T follicular helper cell (primary cell): Measurements from ENCODE around the gene TSHZ2.

Experiments used
- DNase-seq: peaks from one replicate; pipeline ENCODE4 v3.0.0-alpha.2; 2020; ENCODE audit warnings: low read depth
- total RNA-seq, 2 experiments: gene quantifications; one replicate each; lab custom pipeline; 2026; lab: John Stamatoyannopoulos, UW

The TSHZ2 gene, protein sequence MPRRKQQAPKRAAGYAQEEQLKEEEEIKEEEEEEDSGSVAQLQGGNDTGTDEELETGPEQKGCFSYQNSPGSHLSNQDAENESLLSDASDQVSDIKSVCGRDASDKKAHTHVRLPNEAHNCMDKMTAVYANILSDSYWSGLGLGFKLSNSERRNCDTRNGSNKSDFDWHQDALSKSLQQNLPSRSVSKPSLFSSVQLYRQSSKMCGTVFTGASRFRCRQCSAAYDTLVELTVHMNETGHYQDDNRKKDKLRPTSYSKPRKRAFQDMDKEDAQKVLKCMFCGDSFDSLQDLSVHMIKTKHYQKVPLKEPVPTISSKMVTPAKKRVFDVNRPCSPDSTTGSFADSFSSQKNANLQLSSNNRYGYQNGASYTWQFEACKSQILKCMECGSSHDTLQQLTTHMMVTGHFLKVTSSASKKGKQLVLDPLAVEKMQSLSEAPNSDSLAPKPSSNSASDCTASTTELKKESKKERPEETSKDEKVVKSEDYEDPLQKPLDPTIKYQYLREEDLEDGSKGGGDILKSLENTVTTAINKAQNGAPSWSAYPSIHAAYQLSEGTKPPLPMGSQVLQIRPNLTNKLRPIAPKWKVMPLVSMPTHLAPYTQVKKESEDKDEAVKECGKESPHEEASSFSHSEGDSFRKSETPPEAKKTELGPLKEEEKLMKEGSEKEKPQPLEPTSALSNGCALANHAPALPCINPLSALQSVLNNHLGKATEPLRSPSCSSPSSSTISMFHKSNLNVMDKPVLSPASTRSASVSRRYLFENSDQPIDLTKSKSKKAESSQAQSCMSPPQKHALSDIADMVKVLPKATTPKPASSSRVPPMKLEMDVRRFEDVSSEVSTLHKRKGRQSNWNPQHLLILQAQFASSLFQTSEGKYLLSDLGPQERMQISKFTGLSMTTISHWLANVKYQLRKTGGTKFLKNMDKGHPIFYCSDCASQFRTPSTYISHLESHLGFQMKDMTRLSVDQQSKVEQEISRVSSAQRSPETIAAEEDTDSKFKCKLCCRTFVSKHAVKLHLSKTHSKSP (N-terminal part only)
- 38.9 to 41.3 reads per million in 2 experiments for total RNA-seq

DNA sequence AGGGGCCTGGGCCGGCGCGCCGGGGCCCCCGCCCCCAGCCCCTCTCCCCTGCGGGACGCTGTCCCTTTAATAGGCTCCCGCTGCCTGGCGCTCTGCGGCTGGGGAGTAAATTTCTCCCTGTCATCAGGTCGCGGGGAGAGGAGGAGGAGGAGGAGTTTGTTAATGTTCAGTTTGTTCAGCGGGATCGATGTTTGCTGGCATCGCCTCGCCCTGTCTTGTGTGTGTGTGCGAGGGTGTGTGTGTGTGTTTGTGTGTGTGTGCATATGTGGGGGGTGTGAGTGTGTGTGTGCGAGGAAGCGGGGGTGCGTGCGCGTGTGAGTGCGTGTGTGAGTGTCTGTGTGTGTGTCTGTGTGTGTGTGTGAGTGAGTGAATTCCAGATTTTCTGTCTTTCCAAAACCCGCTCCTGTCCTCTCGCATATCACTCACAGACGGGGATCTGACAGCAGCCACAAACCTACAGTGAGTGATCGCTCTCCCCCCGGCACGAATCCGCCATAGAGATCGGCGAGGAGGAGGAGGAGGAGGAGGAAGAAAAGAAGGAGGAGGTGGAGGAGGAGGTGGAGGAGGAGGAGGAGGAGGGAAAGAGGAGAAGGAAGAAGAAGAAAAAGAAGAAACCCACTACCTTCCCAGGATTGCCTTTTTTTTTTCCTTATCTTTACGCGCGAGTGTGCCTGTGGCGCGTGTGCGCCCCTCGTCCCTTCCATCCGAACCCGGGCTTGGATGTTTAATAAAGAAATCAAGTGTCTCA lies at the start of gene TSHZ2:
TSS of gene TSHZ2 (plus strand) at position 169 of the 748 bp plus-strand sequence. CDS start 936 bp downstream, outside the sequence.
- DNase-seq = peak; percentile 25

DNA sequence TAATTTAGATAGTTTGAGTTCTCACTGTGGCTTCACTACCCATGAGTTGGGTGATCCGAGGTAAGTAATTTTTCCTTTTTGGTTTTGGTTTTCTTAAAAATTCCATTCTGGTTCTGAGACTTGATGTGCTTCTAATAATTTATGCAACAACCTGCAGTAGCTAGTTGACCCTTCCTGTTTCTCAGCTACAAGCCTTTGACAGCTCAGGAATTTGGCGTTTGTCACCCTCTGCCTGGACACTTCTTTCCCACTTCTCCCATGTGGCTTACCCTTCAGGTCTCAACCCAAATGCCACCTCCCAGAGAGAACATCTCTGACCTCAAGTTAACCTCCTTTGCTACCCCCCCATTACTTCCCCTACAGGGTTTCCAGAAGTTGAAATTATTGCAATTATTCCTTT lies 49.7 kb upstream of the TSHZ2 start:
- DNase-seq = no peak

GRCh38 chr20:52923123-52923937 lies 48.8 kb upstream of the TSHZ2 start:
- DNase-seq = no peak

DNA sequence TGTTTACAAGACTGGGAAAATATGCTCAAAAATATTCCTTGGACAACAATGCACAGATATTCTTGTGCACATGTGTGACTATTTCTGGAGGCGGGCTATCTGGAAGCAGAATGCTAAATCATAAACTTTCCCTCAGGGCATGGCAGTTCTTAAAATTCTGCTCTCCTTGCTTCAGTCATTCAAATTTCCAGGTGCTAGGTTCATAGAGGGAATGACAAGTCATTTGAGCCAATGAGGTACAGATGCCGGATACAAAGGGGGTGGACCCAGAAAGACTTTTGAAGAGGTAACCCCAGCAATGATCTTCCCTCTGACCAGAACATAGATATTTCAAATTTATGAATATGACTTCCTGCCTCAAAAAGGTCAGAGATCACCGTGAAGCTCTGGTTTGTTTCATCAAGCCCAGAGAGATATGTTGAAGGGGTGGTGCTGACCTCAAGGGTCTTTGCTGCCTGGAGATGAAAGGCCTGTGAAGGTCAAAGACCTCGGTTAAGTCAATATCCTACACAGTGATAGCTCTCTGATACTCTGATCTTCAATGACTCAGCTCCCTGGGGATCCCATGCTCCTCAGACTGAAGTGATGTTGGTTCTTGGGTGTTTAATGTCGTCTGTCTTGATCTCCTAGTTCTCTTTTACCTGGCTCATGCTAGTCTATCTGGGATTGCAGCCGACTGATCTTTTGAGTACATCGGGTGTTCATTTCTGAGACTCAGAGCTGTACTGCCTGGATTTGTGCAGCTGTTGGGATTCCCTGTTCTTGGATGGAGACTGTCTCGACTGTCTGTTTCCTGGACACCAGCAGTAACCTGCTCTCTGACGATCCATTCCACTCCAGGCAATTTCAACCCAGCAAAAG lies 47.5 kb upstream of the TSHZ2 start:
- DNase-seq = no peak

DNA sequence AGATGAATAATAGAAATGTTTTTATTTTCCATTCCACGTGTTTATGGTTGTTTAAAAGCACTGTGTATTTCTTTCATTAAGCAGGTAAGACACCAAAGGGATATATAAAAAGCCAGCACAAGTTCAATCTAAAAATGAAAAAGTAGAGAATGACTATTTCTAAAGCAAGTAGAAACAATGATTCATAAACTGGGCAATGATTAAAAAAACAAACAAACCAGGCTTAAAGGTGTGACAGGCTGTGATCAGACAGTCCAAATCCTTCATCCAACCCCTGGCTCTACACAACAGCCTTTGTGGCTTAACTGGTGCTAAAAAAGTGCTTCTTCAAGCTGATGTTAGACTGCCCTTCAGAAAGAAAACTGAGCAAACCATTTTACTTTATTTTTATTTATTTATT lies 45.7 kb upstream of the TSHZ2 start:
- DNase-seq = no peak

GRCh38 chr20:52933867-52934266 lies 38.3 kb upstream of the TSHZ2 start:
- DNase-seq = no peak

DNA sequence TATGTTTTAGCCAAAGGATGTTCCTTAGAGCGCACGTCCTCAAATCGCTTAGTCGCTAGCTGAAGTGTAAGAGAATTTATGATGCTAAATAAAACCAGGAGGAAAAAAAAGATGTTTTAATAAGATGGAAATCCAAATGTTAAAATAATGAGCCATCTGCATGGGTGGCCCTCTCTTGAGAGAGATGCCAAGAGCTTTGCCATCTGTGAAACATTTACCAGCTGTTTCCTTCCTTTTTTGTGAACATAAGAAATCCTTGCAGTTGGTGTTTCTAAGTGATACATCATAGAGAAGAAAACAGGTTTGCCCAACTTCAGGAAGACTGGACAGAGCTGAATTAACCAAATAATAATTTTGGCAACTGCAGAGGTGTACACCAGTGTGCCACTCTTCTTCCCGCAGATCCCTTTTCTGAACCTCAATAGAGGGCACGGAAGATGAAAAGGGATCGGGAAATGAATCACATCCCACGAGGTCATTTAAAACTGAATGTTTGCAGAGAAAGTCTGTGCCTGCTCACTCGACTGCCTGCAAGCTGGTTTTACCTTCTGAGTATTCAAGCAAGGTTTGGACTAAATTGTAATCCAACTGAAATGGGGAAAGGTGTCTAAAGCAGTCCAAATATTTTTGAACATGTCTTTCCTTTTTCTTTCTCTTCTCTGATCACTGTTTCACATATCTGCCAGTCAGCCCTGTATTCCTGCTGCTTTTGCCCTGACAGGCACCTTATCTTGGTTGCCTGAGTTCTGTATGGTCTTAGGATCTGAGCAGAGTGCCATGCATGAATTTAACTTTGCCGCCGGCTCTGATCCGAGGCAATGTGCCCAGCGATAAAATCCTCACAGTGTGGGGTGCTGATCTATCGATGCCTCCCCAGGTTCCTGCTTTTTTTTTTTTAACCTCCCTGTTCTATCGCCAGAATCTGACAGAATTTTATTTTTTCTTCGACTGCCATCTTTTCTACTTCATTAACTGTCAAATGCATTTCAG lies 35.5 kb upstream of the TSHZ2 start:
- no peak for DNase-seq

DNA sequence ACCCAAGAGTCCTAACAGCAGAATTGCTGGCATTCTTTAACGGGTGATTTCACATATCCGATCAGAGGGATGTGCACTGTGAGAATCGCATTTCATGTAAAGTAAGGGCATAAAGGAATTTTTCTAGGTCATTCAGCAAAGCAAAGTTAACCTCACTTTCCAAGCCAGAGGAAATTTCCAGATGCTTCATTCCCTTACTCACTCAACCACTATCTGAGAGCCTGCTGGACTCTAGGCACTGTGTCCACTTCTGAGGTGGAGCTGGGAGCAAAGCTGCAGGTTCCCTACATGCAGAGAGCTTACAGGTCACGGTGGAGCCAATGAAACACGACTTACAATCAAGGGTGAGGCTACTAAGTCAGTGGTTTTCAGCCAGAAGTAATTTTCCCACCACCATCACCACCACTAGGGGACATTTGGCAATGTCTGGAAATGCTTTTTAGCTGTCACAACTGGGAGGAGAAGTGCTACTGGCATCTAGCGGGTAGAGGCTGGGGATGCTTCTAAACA lies 34.5 kb upstream of the TSHZ2 start:
- no peak for DNase-seq

- no peak for DNase-seq
Measured at GRCh38 chr20:52939141-52939540, 33.0 kb upstream of the TSHZ2 start.

DNA sequence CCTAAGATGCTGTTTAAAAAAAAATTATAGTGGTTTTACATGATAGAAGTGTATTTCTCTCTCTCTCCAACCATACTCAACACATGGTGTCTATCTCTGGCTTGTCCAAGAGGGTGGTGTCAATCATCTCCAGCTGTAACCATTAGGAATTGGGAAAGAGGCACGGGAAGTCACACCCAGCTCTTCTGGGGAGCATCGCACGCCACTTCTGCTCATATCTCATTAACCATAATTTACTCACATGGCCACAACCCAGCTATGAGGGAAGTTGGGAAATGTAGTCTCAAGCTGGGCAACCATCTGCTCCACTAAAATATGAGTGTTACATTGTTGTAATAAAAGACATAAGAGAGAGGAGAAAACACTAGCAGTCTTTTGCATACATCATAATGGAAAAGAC lies 30.4 kb upstream of the TSHZ2 start:
- no peak for DNase-seq

DNA sequence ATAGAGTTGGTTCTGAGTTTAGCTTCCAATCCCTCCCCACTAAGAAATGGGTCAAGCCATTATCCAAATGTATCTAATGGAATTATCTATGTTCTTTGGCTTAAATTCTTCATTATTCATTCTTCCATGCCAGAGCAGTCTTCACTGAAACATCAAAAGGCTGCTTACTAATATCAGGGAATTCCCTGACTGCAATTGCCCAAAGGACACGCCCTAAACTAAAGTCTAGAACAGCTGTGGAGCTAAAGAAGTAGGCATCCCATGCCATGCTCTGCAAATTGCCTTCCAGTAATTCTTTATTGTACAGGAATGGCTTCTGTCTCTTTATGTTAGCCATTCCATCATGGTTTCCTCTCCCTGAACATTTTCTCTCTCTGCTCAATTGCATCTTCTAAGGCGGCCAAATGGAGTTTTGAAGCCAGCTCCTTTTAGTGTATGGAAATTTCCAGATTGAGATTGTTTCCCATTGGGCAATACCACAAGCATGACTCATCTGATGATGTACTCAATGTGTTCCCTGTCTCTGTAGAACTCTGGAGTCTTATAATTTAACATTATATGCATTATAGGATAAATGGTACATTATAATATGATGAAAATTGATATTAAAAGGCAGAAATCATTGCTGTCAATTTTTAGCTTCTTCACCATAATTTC lies 28.8 kb upstream of the TSHZ2 start:
- DNase-seq = no peak

GRCh38 chr20:52945268-52945667 lies 26.9 kb upstream of the TSHZ2 start:
- DNase-seq = no peak

GRCh38 chr20:52945862-52946522 lies 26.2 kb upstream of the TSHZ2 start:
- no peak for DNase-seq

- no peak for DNase-seq
Measured at GRCh38 chr20:52948491-52948890, 23.7 kb upstream of the TSHZ2 start.

DNA sequence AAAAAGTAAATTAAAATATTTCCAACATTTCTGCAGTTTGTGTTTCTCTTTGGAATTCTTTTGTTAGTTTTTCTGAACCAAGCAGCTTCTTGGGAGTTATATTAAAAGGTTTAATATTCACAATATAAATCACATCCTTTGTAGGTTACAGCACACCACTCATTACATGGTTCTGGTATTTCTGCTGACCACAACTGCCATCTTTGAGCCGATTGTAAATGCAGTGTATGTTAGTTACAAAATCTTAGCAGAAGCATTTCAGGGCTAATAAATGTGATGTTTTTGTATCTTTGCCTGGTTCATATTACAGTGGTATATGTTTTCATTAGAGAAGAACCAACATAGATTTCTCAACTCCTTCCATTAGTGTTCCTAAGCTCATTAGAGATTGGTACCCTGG lies 19.1 kb upstream of the TSHZ2 start:
- no peak for DNase-seq

- no peak for DNase-seq
Measured at GRCh38 chr20:52954849-52955248, 17.3 kb upstream of the TSHZ2 start.

GRCh38 chr20:52958211-52958610 lies 13.9 kb upstream of the TSHZ2 start:
- DNase-seq = no peak
